Progenitor cell of endocrine pancreas (in vitro differentiated cells): ENCODE results near the gene TNIK. TPM values are rescaled to one million over a fixed set of nuclear protein-coding genes. Genes with fewer than 3 reads are reported as not detected.
"Not testable (repeated sequence)": the region's sequence is repeated elsewhere in the genome, so short reads cannot be mapped to it uniquely, and the experiment has no call there.

Source experiments
- DNase-seq: peaks from one replicate; pipeline ENCODE4 v3.0.0; 2021; ENCODE audit warnings: low spot score; ENCODE audit not compliant: unreplicated experiment
- H3K27ac Mint-ChIP-seq: 2 replicates; pipeline ENCODE4 v1.8.0; 2021; ENCODE audit warnings: mild to moderate bottlenecking, moderate library complexity, mixed read lengths
- H3K27me3 Mint-ChIP-seq: 2 replicates; pipeline ENCODE4 v1.8.0; 2021; ENCODE audit warnings: mixed read lengths
- H3K36me3 Mint-ChIP-seq: 2 replicates; pipeline ENCODE4 v1.8.0; 2022; ENCODE audit warnings: mixed read lengths; ENCODE audit not compliant: insufficient read depth
- H3K4me1 Mint-ChIP-seq: 2 replicates; pipeline ENCODE4 v1.8.0; 2021; ENCODE audit warnings: low read depth, mixed read lengths
- H3K4me3 Mint-ChIP-seq: 2 replicates; pipeline ENCODE4 v1.8.0; 2021; ENCODE audit warnings: low read depth, mild to moderate bottlenecking, moderate library complexity, mixed read lengths
- H3K9me3 Mint-ChIP-seq: 2 replicates; pipeline ENCODE4 v1.8.0; 2021; ENCODE audit warnings: low read depth, mixed read lengths
- total RNA-seq: library from RNA; stranded (reverse); gene quantifications from 2 replicates; pipeline ENCODE4 v1.2.1, GENCODE V29; 2021
- TF ChIP-seq, protein P1 (sequence below): fragments of 200-600 bp; sonication (generic); IDR thresholded peaks from one replicate; pipeline ENCODE4 v1.5.0; 2021; ENCODE audit warnings: antibody characterized with exemption, mild to moderate bottlenecking; ENCODE audit not compliant: unreplicated experiment

TNIK gene
- total RNA-seq, 1 donor from 2014 or later, result 15.7 TPM

DNA sequence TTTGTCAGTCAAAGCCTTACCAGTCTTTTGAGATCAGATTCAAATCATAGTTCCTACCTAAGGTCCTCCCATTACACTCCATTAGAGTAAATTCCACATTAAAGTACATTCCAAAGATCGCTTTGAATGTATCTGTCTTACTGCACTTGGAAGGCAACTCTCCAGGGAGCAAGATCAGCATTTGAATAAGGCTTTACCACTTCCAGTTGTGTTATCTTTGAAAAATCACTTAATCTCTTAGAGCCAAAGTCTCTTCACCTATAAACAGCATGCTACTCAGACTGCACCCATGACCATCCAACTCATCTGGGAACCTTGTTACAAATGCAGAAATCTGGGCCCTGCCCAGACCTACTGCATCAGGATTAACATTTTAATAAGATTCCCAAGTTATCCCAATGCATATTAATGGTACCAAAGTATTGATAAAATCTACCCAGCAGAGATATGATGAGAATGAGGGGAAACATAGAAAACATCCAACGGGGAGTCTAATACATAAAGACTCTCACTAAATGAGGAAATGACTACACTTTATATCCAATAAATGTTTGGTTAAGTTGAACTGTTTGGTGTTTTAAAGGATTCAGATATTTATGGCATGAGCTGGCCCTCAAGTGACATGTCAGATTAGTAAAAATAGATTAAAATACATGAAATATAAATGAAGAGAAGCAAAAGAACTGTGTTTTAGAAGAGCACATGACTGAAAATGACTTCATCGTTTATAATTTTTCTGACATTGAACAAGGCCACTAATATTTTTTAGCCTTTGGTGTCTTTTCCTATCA lies 75.9 kb downstream of the TNIK start:
- no peak overlapping the region for H3K4me3 Mint-ChIP-seq
- peaks cover 17% of the 10 kb centered on the region for H3K4me1 Mint-ChIP-seq
- no peak overlapping the region for H3K27ac Mint-ChIP-seq

DNA sequence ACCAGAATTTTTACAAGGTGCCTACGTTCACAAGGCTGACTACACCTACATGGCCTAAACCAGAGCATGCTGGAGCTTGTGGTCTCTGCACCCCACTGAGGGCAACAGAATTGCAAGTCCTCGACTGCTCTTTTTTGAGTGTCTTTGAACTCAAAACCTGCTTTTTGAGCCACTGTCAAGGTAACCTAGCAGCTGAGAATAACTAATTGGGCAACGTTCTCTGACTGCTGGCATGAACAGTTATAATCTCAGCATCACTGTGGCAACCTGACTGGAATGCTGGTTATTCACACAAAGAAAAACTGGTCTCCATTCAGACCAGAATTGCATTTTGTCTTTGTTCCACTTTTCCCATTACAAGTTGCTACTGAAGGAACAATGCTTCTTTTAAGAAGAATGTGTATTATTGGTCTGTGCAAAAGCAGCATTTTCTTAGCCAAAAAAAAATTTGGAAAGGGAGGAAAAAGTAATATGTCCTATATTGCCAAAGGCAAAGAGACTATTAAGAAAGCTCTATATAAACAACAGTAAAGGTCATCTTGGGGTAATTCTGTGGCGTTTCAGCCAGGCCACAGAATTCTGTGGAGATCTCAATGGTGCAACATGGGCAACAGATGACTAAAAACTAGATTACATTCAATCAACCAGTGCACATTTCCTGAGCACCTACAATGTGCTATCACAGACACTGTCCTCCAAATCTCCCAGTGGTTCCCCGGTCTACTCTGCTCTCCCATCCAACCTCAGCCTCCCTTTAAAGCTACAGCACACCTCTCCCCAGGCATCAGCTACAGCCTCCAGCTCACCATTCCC lies 76.8 kb downstream of the TNIK start:
- Mint-ChIP-seq H3K36me3 (no peaks in the 10 kb centered on the region), H3K27me3 (no peaks in the 10 kb centered on the region), H3K9me3 (no peaks in the 10 kb centered on the region), H3K4me1 (peaks cover 17% of the 10 kb centered on the region), H3K27ac (no peak overlapping the region), H3K4me3 (no peak overlapping the region)
- no peak for DNase-seq
- TF ChIP-seq, protein P1, sequence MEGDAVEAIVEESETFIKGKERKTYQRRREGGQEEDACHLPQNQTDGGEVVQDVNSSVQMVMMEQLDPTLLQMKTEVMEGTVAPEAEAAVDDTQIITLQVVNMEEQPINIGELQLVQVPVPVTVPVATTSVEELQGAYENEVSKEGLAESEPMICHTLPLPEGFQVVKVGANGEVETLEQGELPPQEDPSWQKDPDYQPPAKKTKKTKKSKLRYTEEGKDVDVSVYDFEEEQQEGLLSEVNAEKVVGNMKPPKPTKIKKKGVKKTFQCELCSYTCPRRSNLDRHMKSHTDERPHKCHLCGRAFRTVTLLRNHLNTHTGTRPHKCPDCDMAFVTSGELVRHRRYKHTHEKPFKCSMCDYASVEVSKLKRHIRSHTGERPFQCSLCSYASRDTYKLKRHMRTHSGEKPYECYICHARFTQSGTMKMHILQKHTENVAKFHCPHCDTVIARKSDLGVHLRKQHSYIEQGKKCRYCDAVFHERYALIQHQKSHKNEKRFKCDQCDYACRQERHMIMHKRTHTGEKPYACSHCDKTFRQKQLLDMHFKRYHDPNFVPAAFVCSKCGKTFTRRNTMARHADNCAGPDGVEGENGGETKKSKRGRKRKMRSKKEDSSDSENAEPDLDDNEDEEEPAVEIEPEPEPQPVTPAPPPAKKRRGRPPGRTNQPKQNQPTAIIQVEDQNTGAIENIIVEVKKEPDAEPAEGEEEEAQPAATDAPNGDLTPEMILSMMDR, result no peak

More for the DNA sequence above, 75.9 kb downstream of the TNIK start:
- Mint-ChIP-seq H3K27me3 (no peaks in the 10 kb centered on the region), H3K9me3 (no peaks in the 10 kb centered on the region), H3K36me3 (no peaks in the 10 kb centered on the region)
- TF ChIP-seq, protein P1, result no peak
- DNase-seq, result no peak

DNA sequence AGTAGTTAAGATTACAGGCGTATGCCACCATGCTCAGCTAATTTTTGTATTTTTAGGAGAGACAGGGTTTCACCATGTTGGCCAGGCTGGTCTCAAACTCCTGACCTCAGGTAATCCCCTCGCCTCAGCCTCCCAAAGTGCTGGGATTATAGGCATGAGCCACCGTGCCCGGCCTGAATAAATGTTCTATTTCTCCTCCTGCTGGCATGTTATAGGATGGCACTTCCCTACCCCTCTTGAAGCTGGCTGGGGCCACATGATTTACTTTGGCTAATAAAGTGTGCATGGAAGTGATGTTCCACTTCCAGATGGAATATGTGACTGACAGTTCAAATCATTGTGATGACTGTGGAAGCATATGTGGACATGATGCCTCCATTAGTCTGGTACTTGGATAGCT lies 77.9 kb downstream of the TNIK start:
- H3K27ac Mint-ChIP-seq, H3K36me3 Mint-ChIP-seq, H3K9me3 Mint-ChIP-seq, DNase-seq, H3K4me3 Mint-ChIP-seq, H3K27me3 Mint-ChIP-seq: not testable (repeated sequence)
- peaks cover 15% of the 10 kb centered on the region for H3K4me1 Mint-ChIP-seq

DNA sequence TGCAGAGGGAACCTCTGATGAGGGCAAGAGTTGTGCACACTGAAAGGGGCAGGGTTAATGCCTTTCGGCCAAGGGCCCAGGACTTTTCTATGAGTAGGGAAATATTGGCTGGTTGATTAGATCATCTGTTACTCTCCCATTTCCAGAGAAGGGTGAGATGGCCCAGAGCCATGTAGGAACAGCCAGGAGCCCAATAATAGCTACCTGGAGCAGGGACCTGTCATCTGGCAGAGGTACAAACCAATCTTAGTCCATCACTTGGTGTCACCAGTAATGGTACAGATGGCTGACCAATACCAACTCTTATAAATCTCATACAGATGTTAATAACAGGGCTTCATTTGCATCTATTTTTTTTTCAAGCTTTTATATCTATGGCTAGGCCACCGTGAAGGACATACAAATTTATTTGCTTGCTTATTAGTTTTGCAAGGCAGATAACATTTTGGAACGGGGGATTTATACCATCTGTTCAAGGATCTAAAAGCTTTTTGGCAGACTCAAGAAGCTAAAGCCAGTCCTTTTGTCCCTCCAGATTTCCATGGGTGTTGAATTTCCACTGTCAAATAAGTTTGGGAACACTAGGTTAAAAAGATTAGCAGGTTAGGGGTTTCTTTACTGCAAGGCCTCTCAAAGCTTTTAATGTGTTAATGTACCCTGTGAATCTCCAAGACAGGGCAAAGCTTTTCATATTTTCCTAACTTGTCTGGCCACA lies 79.3 kb downstream of the TNIK start:
- no peak for DNase-seq
- Mint-ChIP-seq H3K27ac (no peak overlapping the region), H3K9me3 (no peaks in the 10 kb centered on the region), H3K27me3 (no peaks in the 10 kb centered on the region), H3K4me1 (peaks cover 12% of the 10 kb centered on the region), H3K36me3 (no peaks in the 10 kb centered on the region), H3K4me3 (no peak overlapping the region)
- TF ChIP-seq, protein P1, result no peak

DNA sequence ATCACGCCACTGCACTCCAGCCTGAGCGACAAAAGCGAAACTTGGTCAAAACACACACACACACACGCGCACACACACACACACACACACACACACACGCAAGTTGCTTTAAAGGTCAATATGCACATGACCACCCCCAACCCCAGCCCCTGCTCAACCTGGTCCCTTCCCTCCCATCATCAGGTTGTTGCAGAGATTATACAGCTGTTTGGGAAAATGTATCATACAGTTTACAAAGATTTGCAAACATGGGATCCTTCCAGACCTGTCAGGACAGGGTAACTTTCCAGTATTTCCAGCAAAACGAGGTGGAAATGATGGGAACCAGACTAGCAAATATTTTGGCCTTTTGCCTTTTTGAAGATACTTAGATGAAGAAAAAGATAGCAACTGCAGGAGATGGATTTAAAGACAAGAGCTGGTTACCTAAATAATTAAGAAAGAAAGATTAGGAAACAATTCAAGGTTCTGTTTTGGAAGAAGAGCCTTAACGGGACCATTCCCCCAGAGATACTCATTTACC lies 80.2 kb downstream of the TNIK start:
- Mint-ChIP-seq H3K4me1 (peaks cover 12% of the 10 kb centered on the region), H3K27ac (no peak overlapping the region), H3K27me3 (no peaks in the 10 kb centered on the region), H3K36me3 (no peaks in the 10 kb centered on the region), H3K4me3 (no peak overlapping the region), H3K9me3 (no peaks in the 10 kb centered on the region)
- no peak for DNase-seq
- TF ChIP-seq, protein P1, result no peak
